GM12864 (cell line): ENCODE data around the gene COX4I1.

Experiments used
- DNase-seq: peaks from one replicate; pipeline ENCODE4 v3.0.0-alpha.2; 2011; ENCODE audit warnings: low read depth
- H3K4me3 ChIP-seq: 2 replicates; pipeline ENCODE4 v1.5.1; 2011; ENCODE audit warnings: mild to moderate bottlenecking, low read depth, low read length, control low read depth
- CTCF ChIP-seq: IDR thresholded peaks from 2 replicates; pipeline ENCODE4 v1.5.1; 2011; ENCODE audit warnings: low read depth, mild to moderate bottlenecking, moderate library complexity, low read length, control low read depth, inconsistent platforms; ENCODE audit errors: missing control alignments

COX4I1 gene

GRCh38 chr16:85785927-85786326 is 13.6 kb upstream of the COX4I1 start:
- TF ChIP-seq CTCF: no peak
- DNase-seq: no peak

GRCh38 chr16:85788819-85789218 is 10.7 kb upstream of the COX4I1 start:
- TF ChIP-seq CTCF: no peak
- no peak for DNase-seq
- no peak overlapping the region for H3K4me3 ChIP-seq

More at GRCh38 chr16:85785927-85786326, 13.6 kb upstream of the COX4I1 start:
- H3K4me3 ChIP-seq: no peak overlapping the region

GRCh38 chr16:85789773-85790172 is 9.7 kb upstream of the COX4I1 start:
- no peak for TF ChIP-seq CTCF
- H3K4me3 ChIP-seq: no peak overlapping the region
- no peak for DNase-seq

- no peak for DNase-seq
- H3K4me3 ChIP-seq: no peak overlapping the region
- no peak for TF ChIP-seq CTCF
These were observed 5.7 kb upstream of the COX4I1 start for GRCh38 chr16:85793662-85794298.

- no peak for TF ChIP-seq CTCF
- no peak overlapping the region for H3K4me3 ChIP-seq
- DNase-seq: no peak
These were observed 4.8 kb upstream of the COX4I1 start for GRCh38 chr16:85794696-85795095.

- DNase-seq: no peak
- TF ChIP-seq CTCF: no peak
- no peak overlapping the region for H3K4me3 ChIP-seq
These were observed 3.3 kb upstream of the COX4I1 start for GRCh38 chr16:85796152-85796551.

- DNase-seq: no peak
- no peak overlapping the region for H3K4me3 ChIP-seq
- no peak for TF ChIP-seq CTCF
These were observed 2.9 kb upstream of the COX4I1 start for GRCh38 chr16:85796599-85796998.
